ENCODE measurements around the gene ANAPC16. TPM values are rescaled to one million over a fixed set of nuclear protein-coding genes. Genes with fewer than 3 reads are reported as not detected.

ANAPC16 gene
- total RNA-seq, 2 experiments from 2014 or later, result 71.0 to 81.8 TPM

Other genes starting within 250 kb of the ANAPC16 start
- gene SPOCK2, start 127.5 kb upstream of the ANAPC16 start, total RNA-seq, result 100 to 1,000 TPM; 136 to 142 TPM
- gene ASCC1, start 264 bp downstream of the ANAPC16 start, total RNA-seq, result 10 to 100 TPM; 57.3 to 57.7 TPM
- gene DDIT4, start 57.9 kb downstream of the ANAPC16 start, total RNA-seq, result 100 to 1,000 TPM; 422 to 424 TPM
- gene DNAJB12, start 138.9 kb downstream of the ANAPC16 start, total RNA-seq, result 10 to 100 TPM; 25.2 to 25.6 TPM